ENCODE measurements around the gene SCNN1A.

Gene SCNN1A

GRCh38 chr12:6322969-6323339 is 52.4 kb downstream of the SCNN1A start:
- Histone ChIP-seq H3K4me2 (ENCODE audit: low read length) (peak overlapping the region; percentile 19), H3K4me1 (peaks cover 25% of the 10 kb centered on the region), H3K9ac (no peak overlapping the region), H3K9me3 (ENCODE audit: control insufficient read depth, low read length) (no peaks in the 10 kb centered on the region), H3K27ac (peak overlapping the region; percentile 69), H3K4me3 (ENCODE audit: low read depth, low read length) (peak overlapping the region; percentile 3), H3K27me3 (ENCODE audit: control insufficient read depth, insufficient read depth, low read length) (no peaks in the 10 kb centered on the region), H3K36me3 (ENCODE audit: control insufficient read depth, insufficient read depth, low read length) (no peaks in the 10 kb centered on the region), H2AFZ (peak overlapping the region; percentile 63), H3K79me2 (no peaks in the 10 kb centered on the region)
- no peak for TF ChIP-seq CTCF (IDR thresholded peaks at IDR 0.05)

GRCh38 chr12:6322352-6322751 is 53.0 kb downstream of the SCNN1A start:
- Histone ChIP-seq H3K27ac (peak overlapping the region; percentile 69), H3K4me3 (ENCODE audit: low read depth, low read length) (no peak overlapping the region), H3K27me3 (ENCODE audit: control insufficient read depth, insufficient read depth, low read length) (no peaks in the 10 kb centered on the region), H3K36me3 (ENCODE audit: control insufficient read depth, insufficient read depth, low read length) (no peaks in the 10 kb centered on the region), H3K79me2 (no peaks in the 10 kb centered on the region), H3K4me2 (ENCODE audit: low read length) (no peak overlapping the region), H3K4me1 (peaks cover 25% of the 10 kb centered on the region), H3K9ac (no peak overlapping the region), H2AFZ (no peak overlapping the region), H3K9me3 (ENCODE audit: control insufficient read depth, low read length) (no peaks in the 10 kb centered on the region)
- no peak for TF ChIP-seq CTCF (IDR thresholded peaks at IDR 0.05)

GRCh38 chr12:6321905-6322304 is 53.5 kb downstream of the SCNN1A start:
- Histone ChIP-seq H3K4me1 (peaks cover 23% of the 10 kb centered on the region), H3K4me2 (ENCODE audit: low read length) (no peak overlapping the region), H3K9ac (no peak overlapping the region), H3K9me3 (ENCODE audit: control insufficient read depth, low read length) (no peaks in the 10 kb centered on the region), H3K36me3 (ENCODE audit: control insufficient read depth, insufficient read depth, low read length) (no peaks in the 10 kb centered on the region), H3K4me3 (ENCODE audit: low read depth, low read length) (no peak overlapping the region), H3K27ac (peak overlapping the region; percentile 31), H2AFZ (no peak overlapping the region), H3K27me3 (ENCODE audit: control insufficient read depth, insufficient read depth, low read length) (no peaks in the 10 kb centered on the region), H3K79me2 (no peaks in the 10 kb centered on the region)
- no peak for TF ChIP-seq CTCF (IDR thresholded peaks at IDR 0.05)

GRCh38 chr12:6319446-6319845 is 55.9 kb downstream of the SCNN1A start:
- H3K4me1 ChIP-seq = peaks cover 17% of the 10 kb centered on the region
- TF ChIP-seq CTCF (IDR thresholded peaks at IDR 0.05) = no peak
- H2AFZ ChIP-seq = no peak overlapping the region
- H3K27me3 ChIP-seq (ENCODE audit: control insufficient read depth, insufficient read depth, low read length) = no peaks in the 10 kb centered on the region
- no peaks in the 10 kb centered on the region for H3K36me3 ChIP-seq (ENCODE audit: control insufficient read depth, insufficient read depth, low read length)
- H3K4me3 ChIP-seq (ENCODE audit: low read depth, low read length) = no peak overlapping the region
- H3K27ac ChIP-seq = no peak overlapping the region
- no peak overlapping the region for H3K4me2 ChIP-seq (ENCODE audit: low read length)
- H3K9ac ChIP-seq = no peak overlapping the region
- no peaks in the 10 kb centered on the region for H3K9me3 ChIP-seq (ENCODE audit: control insufficient read depth, low read length)
- H3K79me2 ChIP-seq = no peaks in the 10 kb centered on the region

GRCh38 chr12:6318440-6318879 is 56.9 kb downstream of the SCNN1A start:
- peaks cover 12% of the 10 kb centered on the region for H3K4me1 ChIP-seq
- H3K9ac ChIP-seq = no peak overlapping the region
- H2AFZ ChIP-seq = no peak overlapping the region
- H3K4me2 ChIP-seq (ENCODE audit: low read length) = no peak overlapping the region
- no peak for TF ChIP-seq CTCF (IDR thresholded peaks at IDR 0.05)
- no peaks in the 10 kb centered on the region for H3K9me3 ChIP-seq (ENCODE audit: control insufficient read depth, low read length)
- H3K27me3 ChIP-seq (ENCODE audit: control insufficient read depth, insufficient read depth, low read length) = no peaks in the 10 kb centered on the region
- H3K79me2 ChIP-seq = no peaks in the 10 kb centered on the region
- no peak overlapping the region for H3K27ac ChIP-seq
- no peak overlapping the region for H3K4me3 ChIP-seq (ENCODE audit: low read depth, low read length)
- no peaks in the 10 kb centered on the region for H3K36me3 ChIP-seq (ENCODE audit: control insufficient read depth, insufficient read depth, low read length)

Measured in parathyroid adenoma (tissue), 2 donors.